ENCODE measurements around the gene MRAP.
"Not testable (repeated sequence)": the region's sequence is repeated elsewhere in the genome, so short reads cannot be mapped to it uniquely, and the experiment has no call there.

MRAP gene

GRCh38 chr21:32300117-32300681 lies 1.5 kb downstream of the MRAP start:
- DNase-seq (ENCODE audit: low spot score), result no peak

GRCh38 chr21:32301596-32301995 lies 2.9 kb downstream of the MRAP start:
- DNase-seq (ENCODE audit: low spot score), result no peak

GRCh38 chr21:32302560-32302959 lies 3.9 kb downstream of the MRAP start:
- DNase-seq (ENCODE audit: low spot score), result no peak

DNA sequence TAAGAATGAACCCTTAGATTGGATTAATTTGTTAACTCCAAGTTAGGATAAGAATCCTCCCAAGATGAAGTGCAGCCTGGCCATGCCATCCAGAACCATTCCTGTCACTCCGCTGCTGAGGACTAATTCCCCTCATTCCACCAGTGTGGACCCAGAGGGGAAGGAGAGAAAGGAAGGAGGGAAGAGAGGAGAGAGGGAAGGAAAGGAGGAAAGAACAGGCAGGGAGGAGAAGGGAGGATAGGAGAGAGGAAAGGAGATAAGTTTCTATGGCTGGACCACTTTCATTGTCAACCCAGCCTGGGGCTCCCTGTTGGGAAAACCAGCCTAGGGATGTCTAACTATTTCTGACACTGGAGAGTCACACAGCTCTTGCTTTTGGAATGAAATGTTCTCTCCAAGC lies 4.7 kb downstream of the MRAP start:
- DNase-seq (ENCODE audit: low spot score), result no peak

DNA sequence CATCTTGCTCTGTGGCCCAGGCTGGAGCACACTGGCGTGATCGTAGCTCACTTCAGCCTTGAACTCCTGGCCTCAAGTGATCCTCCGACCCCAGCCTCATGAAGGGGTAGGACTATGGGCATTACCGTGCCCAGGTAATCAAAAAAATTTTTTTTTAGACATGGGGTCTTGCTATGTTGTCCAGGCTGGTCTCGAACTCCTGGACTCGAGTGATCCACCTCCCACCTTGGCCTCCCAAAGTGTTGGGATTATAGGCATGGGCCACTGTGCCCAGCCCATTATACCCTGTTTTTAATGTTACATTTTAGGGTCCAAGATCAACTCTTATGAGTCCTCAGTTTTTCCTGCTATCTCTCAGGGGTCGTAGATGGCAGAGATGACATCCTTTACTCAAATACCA lies 6.3 kb downstream of the MRAP start:
- DNase-seq (ENCODE audit: low spot score), result no peak

GRCh38 chr21:32306021-32306780 lies 7.5 kb downstream of the MRAP start:
- peak; percentile 94 for DNase-seq (ENCODE audit: low spot score)

- no peak for DNase-seq (ENCODE audit: low spot score)
Measured at GRCh38 chr21:32307706-32308105, 9.1 kb downstream of the MRAP start.

GRCh38 chr21:32308696-32309095 lies 10.0 kb downstream of the MRAP start:
- no peak for DNase-seq (ENCODE audit: low spot score)

DNA sequence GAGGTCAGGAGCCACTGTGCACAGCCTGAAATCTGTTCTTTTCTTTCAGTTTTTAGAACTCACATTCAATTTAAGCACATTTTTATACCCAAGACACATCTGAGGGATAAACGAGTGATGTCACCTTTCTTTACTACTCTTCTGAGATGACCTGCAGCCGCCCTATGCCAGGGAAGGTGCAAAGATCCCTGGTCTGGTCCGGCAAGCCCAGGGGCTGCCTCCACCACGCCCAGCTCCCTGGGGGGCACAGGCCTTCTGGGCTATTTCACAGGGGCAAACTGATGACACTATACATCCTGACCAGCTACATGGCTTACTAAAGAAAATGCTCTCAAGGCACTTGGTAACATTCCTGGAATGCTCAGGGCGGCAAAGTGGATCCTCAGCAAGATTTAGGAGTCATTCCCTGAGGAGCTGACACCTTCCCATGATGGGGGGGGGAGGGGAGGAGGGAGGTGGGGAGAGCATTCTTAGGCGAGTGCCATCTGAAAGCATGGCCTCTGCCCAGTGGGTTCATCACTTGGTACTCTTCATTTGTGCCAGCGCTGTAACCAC lies 11.3 kb downstream of the MRAP start:
- DNase-seq (ENCODE audit: low spot score), result no peak

DNA sequence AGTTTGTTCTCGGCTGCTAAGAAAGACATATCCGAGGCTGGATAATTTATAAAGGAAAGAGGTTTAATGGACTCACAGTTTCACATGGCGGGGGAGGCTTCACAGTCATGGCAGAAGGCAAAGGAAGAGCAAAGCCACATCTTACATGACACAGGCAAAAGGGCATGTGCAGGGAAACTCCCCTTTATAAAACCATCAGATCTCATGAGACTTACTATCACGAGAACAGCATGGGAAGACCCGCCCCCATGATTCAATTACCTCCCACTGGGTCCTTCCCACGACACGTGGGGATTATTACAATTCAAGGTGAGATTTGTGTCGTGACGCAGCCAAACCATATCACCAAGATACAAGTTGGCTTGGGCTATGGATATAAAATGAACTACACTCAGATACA lies 12.3 kb downstream of the MRAP start:
- not testable (repeated sequence) for DNase-seq (ENCODE audit: low spot score)

GRCh38 chr21:32311621-32312020 lies 13.0 kb downstream of the MRAP start:
- DNase-seq (ENCODE audit: low spot score), result no peak

DNA sequence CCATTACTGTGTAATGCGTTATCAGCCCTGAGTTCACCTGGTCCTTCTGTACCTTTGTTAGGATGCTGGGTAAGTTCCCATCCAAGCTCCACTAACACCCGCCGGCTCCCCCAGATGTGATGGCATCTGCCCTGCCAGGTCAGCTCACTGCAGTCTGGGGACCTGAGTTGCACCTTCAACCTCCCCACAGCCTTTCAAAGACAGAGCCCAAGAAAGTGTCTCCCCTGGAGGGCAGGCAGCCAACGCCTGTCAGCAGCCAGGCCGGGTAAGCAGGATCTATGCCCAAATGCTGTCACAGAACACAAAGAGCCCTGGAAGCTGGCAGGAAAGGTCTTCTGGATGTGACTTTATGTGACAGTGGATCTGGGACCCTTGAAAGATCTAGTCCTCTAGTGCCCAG lies 13.7 kb downstream of the MRAP start:
- no peak for DNase-seq (ENCODE audit: low spot score)

DNA sequence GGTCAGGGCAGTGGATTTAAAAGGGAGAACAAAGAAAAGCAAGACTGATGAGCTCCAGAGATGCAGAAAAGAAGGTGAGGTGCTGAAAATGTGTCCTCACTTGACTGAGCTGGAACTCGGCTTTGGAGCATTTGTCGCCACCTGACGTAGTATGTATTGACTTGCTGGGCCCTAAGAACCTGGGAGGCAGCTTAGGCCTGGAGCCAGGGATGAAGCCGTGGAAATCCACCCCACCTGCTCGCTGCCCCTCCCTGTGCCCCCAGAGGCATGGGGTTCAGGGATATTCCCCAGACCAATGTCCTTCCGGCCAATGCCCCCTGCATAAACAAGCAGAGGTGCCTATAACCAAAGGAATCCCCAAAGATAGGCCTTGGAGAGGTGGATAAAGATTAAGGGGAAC lies 14.3 kb downstream of the MRAP start:
- no peak for DNase-seq (ENCODE audit: low spot score)

DNA sequence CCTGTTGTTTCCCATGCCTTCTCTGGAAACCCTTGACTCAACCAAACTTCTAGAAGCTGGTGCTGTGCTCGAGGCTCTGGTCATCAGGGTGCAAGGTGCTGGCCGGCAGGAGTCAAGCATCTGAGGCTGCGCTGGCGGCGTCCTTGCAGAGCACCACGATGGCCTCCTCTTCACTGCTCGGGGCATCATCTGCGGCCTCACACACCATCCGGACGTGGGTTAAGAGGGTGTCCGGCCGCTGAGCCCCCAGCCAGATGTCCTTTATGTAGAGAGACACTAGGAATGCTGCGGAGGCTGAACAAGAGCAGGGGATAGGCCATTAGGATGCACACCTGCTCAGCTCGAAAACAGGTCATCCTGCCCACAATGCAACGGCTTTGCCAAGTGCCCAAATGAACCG lies 16.2 kb downstream of the MRAP start:
- no peak for DNase-seq (ENCODE audit: low spot score)

DNA sequence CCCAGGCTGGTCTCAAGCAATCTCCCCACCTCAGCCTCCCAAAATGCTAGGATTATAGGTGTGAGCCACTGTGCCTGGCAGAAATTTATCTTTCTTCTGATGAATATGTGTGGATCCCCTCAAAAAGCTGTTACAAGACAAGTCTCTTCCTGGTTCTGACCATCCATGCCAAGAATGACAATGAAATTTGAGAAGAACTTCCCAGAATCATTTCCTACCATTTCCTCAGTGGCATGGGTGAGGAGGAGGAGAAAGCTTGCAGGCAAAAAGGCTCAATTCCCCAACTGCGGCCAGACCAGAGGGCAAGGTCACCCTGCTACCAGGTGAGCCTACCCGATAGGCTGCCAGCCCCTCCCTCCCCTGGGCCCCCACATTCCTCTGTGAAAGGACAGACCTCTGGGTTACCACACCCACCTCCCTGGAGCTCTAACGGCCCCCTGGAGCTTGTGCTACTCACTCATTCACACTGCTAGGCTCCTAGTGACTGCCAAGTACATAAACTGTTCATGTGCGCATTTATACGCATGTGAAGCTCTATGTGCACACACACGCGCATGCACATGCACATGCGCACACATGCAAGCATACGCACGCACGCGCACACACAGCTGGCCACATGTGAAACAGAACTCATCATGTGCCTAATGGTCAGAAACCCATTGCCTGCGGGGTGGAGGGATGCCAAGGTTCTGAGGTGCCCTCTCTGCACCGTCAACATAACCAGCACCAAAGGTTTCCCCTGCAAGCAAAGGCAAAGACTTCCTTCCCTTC lies 17.0 kb downstream of the MRAP start:
- no peak for DNase-seq (ENCODE audit: low spot score)

- no peak for DNase-seq (ENCODE audit: low spot score)
Measured at GRCh38 chr21:32316361-32317215, 17.9 kb downstream of the MRAP start.

DNA sequence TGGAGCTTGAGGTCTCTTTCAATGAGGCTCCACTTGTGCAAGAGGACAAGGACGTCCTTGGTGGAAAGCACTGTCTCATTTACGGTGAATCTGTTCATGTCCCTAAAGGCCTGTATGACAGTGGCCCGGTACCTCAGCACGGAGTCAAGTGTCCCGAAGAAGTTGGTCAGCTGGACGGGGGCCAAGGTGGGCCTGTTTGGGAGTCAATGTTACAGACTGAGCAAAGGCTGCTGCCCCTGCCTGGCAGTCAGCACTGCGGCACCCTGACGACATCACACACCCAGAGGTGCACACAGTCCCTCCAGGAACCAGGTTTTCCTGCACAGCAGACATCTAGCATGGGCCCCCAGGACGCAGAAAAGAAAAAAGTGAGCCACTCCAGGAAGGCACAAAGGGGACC lies 19.1 kb downstream of the MRAP start:
- DNase-seq (ENCODE audit: low spot score), result no peak

- no peak for DNase-seq (ENCODE audit: low spot score)
Measured at GRCh38 chr21:32319012-32319411, 20.4 kb downstream of the MRAP start.

- DNase-seq (ENCODE audit: low spot score), result no peak
Measured at GRCh38 chr21:32320059-32320458, 21.4 kb downstream of the MRAP start.

- no peak for DNase-seq (ENCODE audit: low spot score)
Measured at GRCh38 chr21:32320726-32321125, 22.1 kb downstream of the MRAP start.

GRCh38 chr21:32321480-32321879 lies 22.8 kb downstream of the MRAP start:
- no peak for DNase-seq (ENCODE audit: low spot score)

GRCh38 chr21:32322103-32322502 lies 23.4 kb downstream of the MRAP start:
- DNase-seq (ENCODE audit: low spot score), result no peak
